ENCODE results near the gene OR6J1. TPM values are rescaled to one million over a fixed set of nuclear protein-coding genes. Genes with fewer than 3 reads are reported as not detected.
A peak's percentile ranks its signal among the peaks of the same experiment; 100 is the strongest.
"Not testable (repeated sequence)": the region's sequence is repeated elsewhere in the genome, so short reads cannot be mapped to it uniquely, and the experiment has no call there.

OR6J1 gene
- total and polyA plus RNA-seq, 8 donors, result not detected

DNA sequence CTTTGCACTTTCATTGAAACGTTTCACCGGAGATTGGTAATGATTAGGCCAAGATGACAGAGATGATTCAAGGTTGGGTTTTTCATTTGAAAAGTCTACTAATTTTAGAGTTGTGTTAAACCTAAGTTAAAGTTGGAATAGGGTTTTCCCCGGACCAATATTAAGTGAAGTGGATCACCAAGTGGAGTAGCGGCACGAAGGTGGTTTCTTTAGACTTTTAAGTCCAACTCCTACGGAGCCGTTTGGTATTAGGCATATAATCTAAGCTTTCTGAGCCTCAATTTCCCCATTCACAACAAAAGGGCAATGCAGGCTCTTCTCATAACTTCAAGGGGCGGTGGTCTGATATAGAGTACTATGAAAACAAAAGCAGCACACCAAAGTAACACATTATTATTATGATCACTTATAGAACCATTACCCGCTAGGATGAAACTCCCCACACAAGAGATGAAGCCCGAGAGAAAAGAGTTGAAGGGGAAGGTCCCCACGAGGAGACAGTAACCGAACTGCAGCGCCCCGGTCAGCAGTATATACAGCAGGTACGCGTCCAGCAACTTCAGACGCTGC is 55.5 kb downstream of the OR6J1 start:
- WGBS, 5 donors, result 0 to 3% (median 1%) methylated on average over 17 of the region's 17 CpGs
- peak overlapping the region; percentile 65 to 82 (median 72) for H3K4me3 ChIP-seq
- H3K27ac ChIP-seq, result peak overlapping the region; percentile 94 to 96 (median 95)
- intact Hi-C loops (cut with DNase I; ENCODE audit: low total_unique reads), result no loop called here
- H3K27me3 ChIP-seq, result no peaks in the 10 kb centered on the region
- H3K36me3 ChIP-seq, result peaks cover 0 to 6% (median 2%) of the 10 kb centered on the region in 4 donors
- peak in 1 of 2 donors; percentile 18 for DNase-seq
- no peaks in the 10 kb centered on the region for H3K9me3 ChIP-seq
- peaks cover 22 to 58% (median 56%) of the 10 kb centered on the region in 4 donors for H3K4me1 ChIP-seq
- TF ChIP-seq POLR2AphosphoS5 (IDR thresholded peaks at IDR 0.05), result no peak
- TF ChIP-seq POLR2A (IDR thresholded peaks at IDR 0.05), result no peak
- TF ChIP-seq, protein P1, sequence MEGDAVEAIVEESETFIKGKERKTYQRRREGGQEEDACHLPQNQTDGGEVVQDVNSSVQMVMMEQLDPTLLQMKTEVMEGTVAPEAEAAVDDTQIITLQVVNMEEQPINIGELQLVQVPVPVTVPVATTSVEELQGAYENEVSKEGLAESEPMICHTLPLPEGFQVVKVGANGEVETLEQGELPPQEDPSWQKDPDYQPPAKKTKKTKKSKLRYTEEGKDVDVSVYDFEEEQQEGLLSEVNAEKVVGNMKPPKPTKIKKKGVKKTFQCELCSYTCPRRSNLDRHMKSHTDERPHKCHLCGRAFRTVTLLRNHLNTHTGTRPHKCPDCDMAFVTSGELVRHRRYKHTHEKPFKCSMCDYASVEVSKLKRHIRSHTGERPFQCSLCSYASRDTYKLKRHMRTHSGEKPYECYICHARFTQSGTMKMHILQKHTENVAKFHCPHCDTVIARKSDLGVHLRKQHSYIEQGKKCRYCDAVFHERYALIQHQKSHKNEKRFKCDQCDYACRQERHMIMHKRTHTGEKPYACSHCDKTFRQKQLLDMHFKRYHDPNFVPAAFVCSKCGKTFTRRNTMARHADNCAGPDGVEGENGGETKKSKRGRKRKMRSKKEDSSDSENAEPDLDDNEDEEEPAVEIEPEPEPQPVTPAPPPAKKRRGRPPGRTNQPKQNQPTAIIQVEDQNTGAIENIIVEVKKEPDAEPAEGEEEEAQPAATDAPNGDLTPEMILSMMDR (IDR thresholded peaks at IDR 0.05), result no peak
- TF ChIP-seq EP300 (IDR thresholded peaks at IDR 0.05), result no peak

DNA sequence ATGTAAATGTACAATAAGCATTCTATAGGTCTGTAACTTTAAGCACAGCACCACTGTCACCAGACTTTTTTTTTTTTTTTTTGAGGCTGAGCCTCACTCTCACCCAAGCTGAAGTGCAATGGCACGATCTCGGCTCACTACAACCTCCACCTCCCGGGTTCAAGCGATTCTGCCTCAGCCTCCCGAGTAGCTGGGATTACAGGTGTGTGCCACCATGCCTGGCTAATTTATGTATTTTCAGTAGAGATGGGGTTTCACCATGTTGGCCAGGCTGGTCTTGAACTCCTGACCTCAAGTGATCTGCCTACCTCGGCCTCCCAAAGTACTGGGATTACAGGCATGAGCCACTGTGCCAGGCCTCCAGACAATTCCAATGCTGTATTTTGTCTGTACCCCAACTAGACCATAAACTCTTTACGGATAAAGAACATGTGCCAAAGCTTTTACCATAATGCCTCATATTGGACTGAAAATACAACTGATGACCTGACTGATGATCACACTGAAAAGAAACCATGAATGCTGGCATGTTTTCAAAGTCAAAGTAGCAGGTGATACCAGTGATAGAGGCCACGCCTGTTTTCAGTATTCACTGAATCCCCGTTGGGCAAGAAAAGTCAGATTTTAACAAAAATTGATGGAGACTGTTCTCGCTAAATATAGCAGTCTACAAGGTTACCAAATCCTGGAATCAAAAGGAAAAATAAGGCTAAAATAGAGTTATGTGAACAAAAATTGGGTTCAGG is 56.3 kb downstream of the OR6J1 start:
- peak overlapping the region; percentile 65 to 82 (median 72) for H3K4me3 ChIP-seq
- intact Hi-C loops (cut with DNase I; ENCODE audit: low total_unique reads); H3K36me3 ChIP-seq; DNase-seq; H3K27me3 ChIP-seq; H3K9me3 ChIP-seq: not testable (repeated sequence)
- 61 to 71% (median 65%) methylated on average over 10 of the region's 10 CpGs for WGBS, 5 donors
- peak overlapping the region in 4 of 5 donors; percentile 94 to 96 (median 96) for H3K27ac ChIP-seq
- H3K4me1 ChIP-seq, result peaks cover 22 to 64% (median 62%) of the 10 kb centered on the region in 4 donors

DNA sequence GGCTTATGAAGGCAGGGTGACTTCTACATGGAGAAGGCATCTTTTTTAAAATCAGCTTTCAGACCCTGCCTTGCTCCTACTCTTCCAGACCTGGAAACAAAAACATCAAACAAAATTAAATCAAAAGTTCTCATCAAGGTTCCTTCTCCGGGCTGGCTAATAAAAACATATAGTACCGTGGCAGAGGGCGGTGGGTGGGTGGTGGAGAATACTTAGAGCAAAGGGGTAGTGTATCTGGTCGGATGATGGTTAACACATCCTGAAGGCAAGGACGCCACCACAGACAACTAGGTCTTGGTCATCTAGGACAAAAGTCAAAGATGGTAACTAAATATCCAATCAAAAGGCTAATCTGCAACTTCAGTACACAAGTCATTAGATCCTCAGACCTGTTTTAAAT is 56.9 kb downstream of the OR6J1 start:
- Histone ChIP-seq H3K27me3 (no peaks in the 10 kb centered on the region), H3K36me3 (peaks cover 0 to 6% (median 3%) of the 10 kb centered on the region in 4 donors), H3K4me1 (peaks cover 22 to 70% (median 65%) of the 10 kb centered on the region in 4 donors), H3K27ac (peak overlapping the region in 3 of 5 donors; percentile 94 to 96 (median 95)), H3K9me3 (no peaks in the 10 kb centered on the region), H3K4me3 (peak overlapping the region in 2 of 4 donors; percentile 65 to 76)
- intact Hi-C loops (cut with DNase I; ENCODE audit: low total_unique reads), result no loop called here
- DNase-seq, result no peak
- TF ChIP-seq POLR2A (IDR thresholded peaks at IDR 0.05) (no peak), EP300 (IDR thresholded peaks at IDR 0.05) (no peak), POLR2AphosphoS5 (IDR thresholded peaks at IDR 0.05) (no peak)
- TF ChIP-seq, protein P1 (IDR thresholded peaks at IDR 0.05), result no peak
- 74 to 89% (median 87%) methylated on average over 5 of the region's 5 CpGs for WGBS, 5 donors

DNA sequence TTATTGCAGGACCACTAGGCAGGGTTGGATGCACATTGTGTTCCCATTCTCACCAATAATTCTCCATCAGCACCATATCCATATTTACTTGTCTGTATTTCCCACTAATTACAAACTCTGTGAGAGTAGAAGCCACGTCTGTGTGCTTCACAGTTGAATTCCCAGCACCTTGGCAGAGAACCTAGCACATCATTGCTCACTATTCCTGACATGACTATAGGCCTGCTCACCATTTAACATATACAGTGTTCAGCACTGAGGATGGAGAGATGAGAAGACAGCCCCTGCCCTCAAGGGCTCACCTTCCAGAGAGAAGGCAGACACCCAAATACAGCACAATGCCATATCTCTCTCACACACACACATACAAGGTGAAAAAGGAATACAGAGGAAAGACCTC is 60.2 kb downstream of the OR6J1 start:
- Histone ChIP-seq H3K9me3 (no peaks in the 10 kb centered on the region), H3K4me3 (no peak overlapping the region), H3K36me3 (peaks cover 0 to 17% (median 5%) of the 10 kb centered on the region in 4 donors), H3K27ac (peak overlapping the region in 1 of 5 donors; percentile 7), H3K27me3 (no peaks in the 10 kb centered on the region), H3K4me1 (peaks cover 22 to 88% (median 67%) of the 10 kb centered on the region in 4 donors)
- TF ChIP-seq, protein P1 (IDR thresholded peaks at IDR 0.05), result no peak
- TF ChIP-seq POLR2A (IDR thresholded peaks at IDR 0.05) (no peak), EP300 (IDR thresholded peaks at IDR 0.05) (no peak), POLR2AphosphoS5 (IDR thresholded peaks at IDR 0.05) (no peak)
- intact Hi-C loops (cut with DNase I; ENCODE audit: low total_unique reads), result no loop called here
- no peak for DNase-seq
- 43 to 75% (median 64%) methylated on average over 1 of the region's 1 CpG for WGBS, 5 donors

Other genes with a start within 250 kb of the OR6J1 start
- 100 to 1,000 TPM in 2 of 5 donors, 10 to 100 TPM in 2, not detected in 1; 36.8 to 191 (median 80.8) TPM for gene DAD1, start 55.1 kb downstream of the OR6J1 start, total RNA-seq
- gene DAD1, start 55.1 kb downstream of the OR6J1 start, polyA plus RNA-seq, result 100 to 1,000 TPM; 172 to 236 (median 202) TPM
- gene ABHD4, start 46.1 kb downstream of the OR6J1 start, total RNA-seq, result 100 to 1,000 TPM in 1 of 5 donors, 10 to 100 TPM in 4; 12.2 to 130 (median 27.7) TPM
- 10 to 100 TPM; 14.8 to 24.3 (median 17.0) TPM for gene ABHD4, start 46.1 kb downstream of the OR6J1 start, polyA plus RNA-seq
- 100 to 1,000 TPM in 1 of 5 donors, 10 to 100 TPM in 4; 46.7 to 119 (median 58.6) TPM for gene OXA1L, start 122.3 kb upstream of the OR6J1 start, total RNA-seq
- 100 to 1,000 TPM in 1 of 3 donors, 10 to 100 TPM in 2; 81.9 to 116 (median 97.9) TPM for gene OXA1L, start 122.3 kb upstream of the OR6J1 start, polyA plus RNA-seq
- 10 to 100 TPM in 2 of 5 donors, 1 to 10 TPM in 1, not detected in 2; 7.6 to 29.4 (median 10.5) TPM for gene SLC7A7, start 171.1 kb upstream of the OR6J1 start, total RNA-seq
- 1 to 10 TPM; 3.1 to 8.6 (median 3.2) TPM for gene SLC7A7, start 171.1 kb upstream of the OR6J1 start, polyA plus RNA-seq
- 100 to 1,000 TPM in 2 of 5 donors, 10 to 100 TPM in 2, not detected in 1; 25.2 to 194 (median 110) TPM for gene MRPL52, start 185.5 kb upstream of the OR6J1 start, total RNA-seq
- 100 to 1,000 TPM; 134 to 181 (median 156) TPM for gene MRPL52, start 185.5 kb upstream of the OR6J1 start, polyA plus RNA-seq
- 100 to 1,000 TPM in 1 of 5 donors, 10 to 100 TPM in 4; 20.5 to 104 (median 46.7) TPM for gene MMP14, start 192.2 kb upstream of the OR6J1 start, total RNA-seq
- 10 to 100 TPM; 14.7 to 59.1 (median 29.6) TPM for gene MMP14, start 192.2 kb upstream of the OR6J1 start, polyA plus RNA-seq
- 100 to 1,000 TPM in 3 of 5 donors, 10 to 100 TPM in 2; 37.1 to 277 (median 112) TPM for gene LRP10, start 227.4 kb upstream of the OR6J1 start, total RNA-seq
- gene LRP10, start 227.4 kb upstream of the OR6J1 start, polyA plus RNA-seq, result 10 to 100 TPM; 25.1 to 47.3 (median 26.9) TPM
- gene REM2, start 238.9 kb upstream of the OR6J1 start, total RNA-seq, result 1 to 10 TPM in 1 of 5 donors, under 1 TPM in 2, not detected in 2; 0.45 to 1.1 (median 0.87) TPM
- gene REM2, start 238.9 kb upstream of the OR6J1 start, polyA plus RNA-seq, result 1 to 10 TPM in 1 of 3 donors, under 1 TPM in 1, not detected in 1; 0.12 to 1.2 TPM